ENCODE results near the gene ST3GAL6. TPM values are rescaled to one million over a fixed set of nuclear protein-coding genes. Genes with fewer than 3 reads are reported as not detected.

The ST3GAL6 gene
- total and polyA plus RNA-seq, 2 of the 8 experiments (the other 6 are each of a cell fraction or from before 2014, with no cell fraction given), result 3.3 to 6.1 TPM

DNA sequence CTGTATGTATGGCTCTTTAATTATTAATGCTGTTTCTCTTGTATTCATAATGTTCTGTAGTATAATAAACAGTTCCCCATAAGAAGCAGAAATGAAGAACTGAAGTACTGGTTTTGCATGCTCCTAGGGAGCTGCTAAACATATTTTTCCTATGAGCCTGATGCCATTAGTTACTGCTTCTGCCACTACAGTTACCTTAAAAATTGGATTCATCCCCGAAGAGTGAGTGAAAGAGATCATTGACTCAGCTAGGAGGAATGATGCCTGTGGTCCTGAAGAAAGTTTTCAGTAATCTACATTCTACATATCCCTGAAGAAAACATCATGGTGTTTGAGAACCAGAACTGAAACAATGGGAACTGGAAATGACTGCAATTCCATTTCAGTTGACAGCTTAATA lies 37.1 kb upstream of the ST3GAL6 start:
- Histone ChIP-seq H2AFZ (ENCODE audit: low read length) (no peak overlapping the region), H3K79me1 (ENCODE audit: low read depth, low read length) (no peaks in the 10 kb centered on the region), H3K9ac (replicated peaks in 1 of 4; ENCODE audit: extremely low read depth in 1 of 4, low read depth in 3 of 4, low read length in 3 of 4) (no peak overlapping the region), H2BK20ac (ENCODE audit: low read length) (no peak overlapping the region), H3K36me3 (ENCODE audit: control insufficient read depth in 2 of 4, insufficient read depth in 4 of 4, low read length in 3 of 4) (no peaks in the 10 kb centered on the region), H3K27me3 (replicated peaks in 1 of 4; ENCODE audit: control insufficient read depth in 3 of 4, extremely low read depth in 1 of 4, insufficient read depth in 3 of 4, low read length in 3 of 4) (no peaks in the 10 kb centered on the region; a peak in 1 of 7 replicates), H3K4me1 (replicated peaks in 1 of 4; ENCODE audit: control insufficient read depth in 3 of 4, insufficient read depth in 4 of 4, low read length in 3 of 4) (peaks cover 0 to 16% (median 2%) of the 10 kb centered on the region in 4 experiments; a peak in 2 of 7 replicates), H3K4ac (replicated peaks; ENCODE audit: insufficient read length, low read depth, low read length) (no peak overlapping the region), H3K9me3 (ENCODE audit: insufficient read depth in 2 of 2, low read depth in 1 of 2, low read length in 1 of 2) (no peaks in the 10 kb centered on the region), H2BK5ac (ENCODE audit: low read depth, low read length) (no peak overlapping the region), H2BK120ac (replicated peaks; ENCODE audit: low read depth, low read length) (no peak overlapping the region), H3K27ac (ENCODE audit: low read depth, low read length) (no peak overlapping the region), H4K8ac (ENCODE audit: extremely low read depth, insufficient read depth, low read length) (no peak overlapping the region), H3K14ac (ENCODE audit: insufficient read length) (no peak overlapping the region), H3K18ac (ENCODE audit: extremely low read depth, low read length) (no peak overlapping the region), H3K79me2 (ENCODE audit: control insufficient read depth in 1 of 2, insufficient read depth in 2 of 2, low read length in 2 of 2) (no peaks in the 10 kb centered on the region), H2AK5ac (ENCODE audit: low read depth, low read length) (no peak overlapping the region), H3K4me2 (ENCODE audit: insufficient read depth in 1 of 2, low read depth in 2 of 2, low read length in 2 of 2) (no peak overlapping the region), H3K23ac (ENCODE audit: insufficient read length) (no peak overlapping the region), H3K4me3 (ENCODE audit: extremely low read depth in 1 of 4, insufficient read depth in 2 of 4, low read depth in 3 of 4, low read length in 4 of 4) (no peak overlapping the region), H2BK15ac (ENCODE audit: low read length) (no peak overlapping the region), H4K5ac (ENCODE audit: insufficient read length, low read depth, low read length) (no peak overlapping the region), H3K56ac (replicated peaks; ENCODE audit: insufficient read length, low read depth, low read length) (no peak overlapping the region), H4K20me1 (replicated peaks in 1 of 2; ENCODE audit: control insufficient read depth in 1 of 2, insufficient read depth in 2 of 2, low read length in 2 of 2) (no peaks in the 10 kb centered on the region), H4K91ac (replicated peaks; ENCODE audit: insufficient read length, low read length) (no peak overlapping the region), H3K23me2 (ENCODE audit: low read depth, low read length) (no peaks in the 10 kb centered on the region), H2BK12ac (ENCODE audit: low read depth, low read length) (no peak overlapping the region)
- ChIA-PET POLR2A (ENCODE audit: partially characterized antibody) (no interaction called here), CTCF (ENCODE audit: partially characterized antibody) (interaction anchor here (0.9 to 1.7 kb wide), 2 partner anchors 12 to 133 kb away, joined by 3 read pairs; partner anchors contain the start of gene CPOX)
- DNase-seq (ENCODE audit: low read depth in 1 of 2, low spot score in 2 of 2) (no peak), FAIRE-seq (no peak)
- 85% methylated on average over 1 of the region's 1 CpG; no CpG with 5 or more reads in 1 of the 2 experiments for WGBS, 2 experiments (ENCODE audit: extremely low coverage in 1 of 2, insufficient coverage in 1 of 2, insufficient read length in 1 of 2, insufficient replicate concordance in 2 of 2, low coverage in 1 of 2, low lambda C conversion rate in 2 of 2, missing lambda C conversion rate in 1 of 2)
- TF ChIP-seq CBX8 (IDR thresholded peaks at IDR 0.05; ENCODE audit: borderline replicate concordance, low read depth, low read length), result no peak
